SK-N-SH (cell line): ENCODE results near the gene CCL7. TPM values are rescaled to one million over a fixed set of nuclear protein-coding genes. Genes with fewer than 3 reads are reported as not detected.

Experiments
- CTCF ChIA-PET: fragments of 300-600, 350-600 bp; formaldehyde crosslinking; extraction: SDS; loops from one replicate; lab custom pipeline; 2021; lab: Yijun Ruan, JAX
- POLR2A ChIA-PET: fragments of 350-600 bp; sonication (Branson Sonifier 250); formaldehyde crosslinking; extraction: SDS; loops from one replicate; lab custom pipeline; 2020; ENCODE audit warnings: antibody characterized with exemption, inconsistent platforms; lab: Yijun Ruan, JAX
- DNase-seq: peaks from one replicate; pipeline ENCODE4 v3.0.0; 2012
- H2AFZ ChIP-seq: fragments of 200-600 bp; sonication (generic); 2 replicates; pipeline ENCODE4 v1.8.1; 2016; ENCODE audit warnings: antibody characterized with exemption, mild to moderate bottlenecking, low read depth
- H3F3A ChIP-seq: fragments of 200-600 bp; sonication (generic); replicated peaks from 2 replicates; pipeline ENCODE3; 2016; ENCODE audit warnings: antibody characterized with exemption, mild to moderate bottlenecking; ENCODE audit not compliant: insufficient read depth
- H3K27ac ChIP-seq, 2 experiments: fragments of 200-500 bp in 1 of 2; fragments of 200-600 bp in 1 of 2; sonication (Bioruptor generic) in 1 of 2; sonication (generic), shearing (Covaris generic) in 1 of 2; 2 replicates each; pipeline versions ENCODE4 v1.5.1 to v1.6.1; 2014 to 2016; ENCODE audit warnings: low read depth in 2 of 2, inconsistent platforms in 1 of 2, low read length in 1 of 2, mild to moderate bottlenecking in 1 of 2, mixed read lengths in 1 of 2
- H3K27me3 ChIP-seq: fragments of 200-600 bp; sonication (generic), shearing (Covaris generic); 2 replicates; pipeline ENCODE4 v1.6.1; 2016; ENCODE audit warnings: mixed run types; ENCODE audit not compliant: insufficient read depth
- H3K36me3 ChIP-seq, 2 experiments: fragments of 200-500 bp in 1 of 2; fragments of 200-600 bp in 1 of 2; sonication (Bioruptor generic) in 1 of 2; sonication (generic) in 1 of 2; replicated peaks in 1 of 2; 2 replicates each; pipeline versions ENCODE3 to v1.5.1; 2014 to 2016; ENCODE audit warnings: low read length in 1 of 2, mild to moderate bottlenecking in 1 of 2; ENCODE audit not compliant: insufficient read depth in 2 of 2, control insufficient read depth in 1 of 2
- H3K4me1 ChIP-seq, 2 experiments: fragments of 200-500 bp in 1 of 2; fragments of 200-600 bp in 1 of 2; sonication (Bioruptor generic) in 1 of 2; sonication (generic), shearing (Covaris generic) in 1 of 2; 2 replicates each; pipeline versions ENCODE4 v1.5.1 to v1.6.1; 2014 to 2016; ENCODE audit warnings: low read depth in 1 of 2, low read length in 1 of 2, mixed run types in 1 of 2; ENCODE audit not compliant: insufficient read depth in 2 of 2, control insufficient read depth in 1 of 2
- H3K4me2 ChIP-seq: fragments of 200-600 bp; sonication (generic), shearing (Covaris generic); 2 replicates; pipeline ENCODE4 v1.6.1; 2017; ENCODE audit warnings: mixed run types
- H3K4me3 ChIP-seq, 2 experiments: fragments of 200-500 bp in 1 of 2; fragments of 200-600 bp in 1 of 2; sonication (Bioruptor generic) in 1 of 2; sonication (generic), shearing (Covaris generic) in 1 of 2; 2 replicates each; pipeline versions ENCODE4 v1.5.1 to v1.8.1; 2014 to 2016; ENCODE audit warnings: low read depth in 2 of 2, inconsistent platforms in 1 of 2, low read length in 1 of 2, mild to moderate bottlenecking in 1 of 2, mixed read lengths in 1 of 2, moderate library complexity in 1 of 2
- H3K79me2 ChIP-seq: fragments of 200-600 bp; sonication (generic); 2 replicates; pipeline ENCODE4 v1.8.1; 2017; ENCODE audit warnings: mild to moderate bottlenecking; ENCODE audit not compliant: insufficient read depth
- H3K9ac ChIP-seq: fragments of 200-600 bp; sonication (generic); 2 replicates; pipeline ENCODE4 v1.6.1; 2017; ENCODE audit warnings: mixed run types
- H3K9me2 ChIP-seq: fragments of 200-600 bp; sonication (generic); 2 replicates; pipeline ENCODE4 v1.6.1; 2017; ENCODE audit warnings: mixed run types
- H3K9me3 ChIP-seq: fragments of 200-600 bp; sonication (generic); 2 replicates; pipeline ENCODE4 v1.6.1; 2017; ENCODE audit warnings: mixed run types, mild to moderate bottlenecking, moderate library complexity
- H4K20me1 ChIP-seq: fragments of 200-600 bp; sonication (generic); 2 replicates; pipeline ENCODE4 v1.6.1; 2017; ENCODE audit warnings: mild to moderate bottlenecking, mixed run types; ENCODE audit not compliant: insufficient read depth
- CHD2 ChIP-seq: fragments of 150-350 bp; IDR thresholded peaks from 2 replicates; pipeline ENCODE4 v1.6.1; 2018; ENCODE audit warnings: low read length; ENCODE audit not compliant: partially characterized antibody
- CTCF ChIP-seq: fragments of 200-600 bp; sonication (generic); IDR thresholded peaks from 2 replicates; pipeline ENCODE4 v1.6.1; 2017; ENCODE audit warnings: antibody characterized with exemption, mild to moderate bottlenecking, moderate library complexity
- EP300 ChIP-seq, 2 experiments: IDR thresholded peaks; 2 replicates each; pipeline versions ENCODE4 v1.4.0 to v1.6.1; 2012; ENCODE audit warnings: borderline replicate concordance in 1 of 2, low read depth in 1 of 2, low read length in 1 of 2
- EZH2phosphoT487 ChIP-seq: fragments of 200-600 bp; sonication (generic); IDR thresholded peaks from 2 replicates; pipeline ENCODE4 v1.6.1; 2017; ENCODE audit warnings: low read depth, mixed run types, mild to moderate bottlenecking, antibody characterized with exemption, moderate library complexity, borderline replicate concordance
- FOSL2 ChIP-seq: IDR thresholded peaks from 2 replicates; pipeline ENCODE4 v1.4.0; 2012; ENCODE audit warnings: low read depth, mild to moderate bottlenecking, moderate library complexity, borderline replicate concordance
- FOXJ3 ChIP-seq: sonication (generic); formaldehyde crosslinking; IDR thresholded peaks from 2 replicates; pipeline ENCODE4 v1.5.1; 2020; ENCODE audit warnings: mild to moderate bottlenecking, missing genetic modification reagents
- FOXM1 ChIP-seq: IDR thresholded peaks from 2 replicates; pipeline ENCODE4 v1.4.0; 2012; ENCODE audit warnings: low read depth, mild to moderate bottlenecking
- IRF3 ChIP-seq: fragments of 150-350 bp; IDR thresholded peaks from 2 replicates; pipeline ENCODE4 v1.6.1; 2016; ENCODE audit warnings: mild to moderate bottlenecking, low read depth, low read length
- MXI1 ChIP-seq: IDR thresholded peaks from 2 replicates; pipeline ENCODE4 v1.6.1; 2012; ENCODE audit warnings: mild to moderate bottlenecking, low read depth, low read length, improper control_type of control experiment
- NFIC ChIP-seq: IDR thresholded peaks from 2 replicates; pipeline ENCODE4 v1.4.0; 2012; ENCODE audit warnings: borderline replicate concordance
- RAD21 ChIP-seq: IDR thresholded peaks from 2 replicates; pipeline ENCODE4 v1.6.1; 2012; ENCODE audit warnings: mild to moderate bottlenecking, low read length
- RFX5 ChIP-seq: IDR thresholded peaks from 2 replicates; pipeline ENCODE4 v1.6.1; 2012; ENCODE audit warnings: mild to moderate bottlenecking, improper control_type of control experiment, low read length
- SIN3A ChIP-seq: IDR thresholded peaks from 2 replicates; pipeline ENCODE4 v1.6.1; 2012; ENCODE audit warnings: low read depth, mild to moderate bottlenecking, low read length, moderate library complexity, borderline replicate concordance
- TAF1 ChIP-seq: IDR thresholded peaks from 2 replicates; pipeline ENCODE4 v1.6.1; 2012; ENCODE audit warnings: low read depth, mild to moderate bottlenecking, low read length, moderate library complexity, borderline replicate concordance
- TCF12 ChIP-seq: IDR thresholded peaks from 2 replicates; pipeline ENCODE4 v1.4.0; 2012
- USF1 ChIP-seq: IDR thresholded peaks from 2 replicates; pipeline ENCODE4 v1.4.0; 2012; ENCODE audit warnings: low read depth, borderline replicate concordance
- WGBS: methylation state at CpG from one replicate; pipeline ENCODE4 v1.1.6; 2017; ENCODE audit warnings: low lambda C conversion rate; 5-methylcytosine and 5-hydroxymethylcytosine counted together
- polyA plus RNA-seq, 3 experiments: library from polyadenylated mRNA; depleted of rRNA; stranded (reverse); fragments of >200 nt; gene quantifications; 2 replicates each; pipeline ENCODE4 v1.2.3, GENCODE V29; 2012
- TF ChIP-seq, protein P1 (sequence below): IDR thresholded peaks from 2 replicates; pipeline ENCODE4 v1.4.0; 2012; ENCODE audit warnings: low read depth, borderline replicate concordance
- TF ChIP-seq, protein P2 (sequence below): IDR thresholded peaks from 2 replicates; pipeline ENCODE4 v1.6.1; 2012; ENCODE audit warnings: mild to moderate bottlenecking, low read depth, low read length, moderate library complexity

Gene CCL7
- polyA plus RNA-seq, 1 of the 3 experiments (the other 2 are of a cell fraction): 0.72 TPM

DNA sequence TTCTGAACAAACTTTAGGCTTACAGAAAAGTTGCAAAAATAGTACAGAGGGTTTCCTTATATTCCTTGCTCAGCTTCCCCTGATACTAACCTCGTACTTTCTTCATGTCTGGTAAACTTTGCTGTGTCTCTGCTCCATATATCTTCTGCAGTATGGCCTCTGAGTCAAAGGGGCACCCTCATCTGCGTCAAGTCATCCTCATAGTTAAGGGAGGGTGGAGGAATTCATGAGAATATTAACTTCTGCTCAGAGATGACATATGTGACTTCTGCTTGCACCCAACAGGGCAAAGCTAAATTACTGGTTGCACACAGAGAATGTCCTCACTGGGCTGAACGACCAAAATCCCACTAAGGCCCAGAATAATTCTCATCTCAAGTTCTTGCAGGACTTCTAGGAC, 4.3 kb upstream of the CCL7 start:
- Histone ChIP-seq H3K27ac (no peak overlapping the region), H3K36me3 (no peaks in the 10 kb centered on the region), H3K27me3 (no peaks in the 10 kb centered on the region), H2AFZ (no peak overlapping the region), H3K9me2 (no peaks in the 10 kb centered on the region), H3K79me2 (no peaks in the 10 kb centered on the region), H3K9ac (no peak overlapping the region), H3K4me1 (no peaks in the 10 kb centered on the region), H3K4me3 (no peak overlapping the region), H3K4me2 (no peak overlapping the region), H3K9me3 (no peaks in the 10 kb centered on the region), H3F3A (no peaks in the 10 kb centered on the region), H4K20me1 (no peaks in the 10 kb centered on the region)
- POLR2A ChIA-PET: no interaction called here
- CTCF ChIA-PET: interaction anchor here (0.8 to 1.4 kb wide), 4 partner anchors 14 to 97 kb away, joined by 3 to 4 read pairs (median 3); no protein-coding TSS in a partner anchor
- DNase-seq: no peak
- TF ChIP-seq FOSL2: no peak
- no peak for TF ChIP-seq IRF3
- no peak for TF ChIP-seq RAD21
- no peak for TF ChIP-seq TAF1
- TF ChIP-seq SIN3A: no peak
- TF ChIP-seq, protein P1, sequence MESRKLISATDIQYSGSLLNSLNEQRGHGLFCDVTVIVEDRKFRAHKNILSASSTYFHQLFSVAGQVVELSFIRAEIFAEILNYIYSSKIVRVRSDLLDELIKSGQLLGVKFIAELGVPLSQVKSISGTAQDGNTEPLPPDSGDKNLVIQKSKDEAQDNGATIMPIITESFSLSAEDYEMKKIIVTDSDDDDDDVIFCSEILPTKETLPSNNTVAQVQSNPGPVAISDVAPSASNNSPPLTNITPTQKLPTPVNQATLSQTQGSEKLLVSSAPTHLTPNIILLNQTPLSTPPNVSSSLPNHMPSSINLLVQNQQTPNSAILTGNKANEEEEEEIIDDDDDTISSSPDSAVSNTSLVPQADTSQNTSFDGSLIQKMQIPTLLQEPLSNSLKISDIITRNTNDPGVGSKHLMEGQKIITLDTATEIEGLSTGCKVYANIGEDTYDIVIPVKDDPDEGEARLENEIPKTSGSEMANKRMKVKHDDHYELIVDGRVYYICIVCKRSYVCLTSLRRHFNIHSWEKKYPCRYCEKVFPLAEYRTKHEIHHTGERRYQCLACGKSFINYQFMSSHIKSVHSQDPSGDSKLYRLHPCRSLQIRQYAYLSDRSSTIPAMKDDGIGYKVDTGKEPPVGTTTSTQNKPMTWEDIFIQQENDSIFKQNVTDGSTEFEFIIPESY: no peak
- TF ChIP-seq FOXJ3 (CRISPR knock-in tag): no peak
- TF ChIP-seq EZH2phosphoT487: no peak
- no peak for TF ChIP-seq TCF12
- no peak for TF ChIP-seq FOXM1
- TF ChIP-seq CHD2: no peak
- TF ChIP-seq, protein P2, sequence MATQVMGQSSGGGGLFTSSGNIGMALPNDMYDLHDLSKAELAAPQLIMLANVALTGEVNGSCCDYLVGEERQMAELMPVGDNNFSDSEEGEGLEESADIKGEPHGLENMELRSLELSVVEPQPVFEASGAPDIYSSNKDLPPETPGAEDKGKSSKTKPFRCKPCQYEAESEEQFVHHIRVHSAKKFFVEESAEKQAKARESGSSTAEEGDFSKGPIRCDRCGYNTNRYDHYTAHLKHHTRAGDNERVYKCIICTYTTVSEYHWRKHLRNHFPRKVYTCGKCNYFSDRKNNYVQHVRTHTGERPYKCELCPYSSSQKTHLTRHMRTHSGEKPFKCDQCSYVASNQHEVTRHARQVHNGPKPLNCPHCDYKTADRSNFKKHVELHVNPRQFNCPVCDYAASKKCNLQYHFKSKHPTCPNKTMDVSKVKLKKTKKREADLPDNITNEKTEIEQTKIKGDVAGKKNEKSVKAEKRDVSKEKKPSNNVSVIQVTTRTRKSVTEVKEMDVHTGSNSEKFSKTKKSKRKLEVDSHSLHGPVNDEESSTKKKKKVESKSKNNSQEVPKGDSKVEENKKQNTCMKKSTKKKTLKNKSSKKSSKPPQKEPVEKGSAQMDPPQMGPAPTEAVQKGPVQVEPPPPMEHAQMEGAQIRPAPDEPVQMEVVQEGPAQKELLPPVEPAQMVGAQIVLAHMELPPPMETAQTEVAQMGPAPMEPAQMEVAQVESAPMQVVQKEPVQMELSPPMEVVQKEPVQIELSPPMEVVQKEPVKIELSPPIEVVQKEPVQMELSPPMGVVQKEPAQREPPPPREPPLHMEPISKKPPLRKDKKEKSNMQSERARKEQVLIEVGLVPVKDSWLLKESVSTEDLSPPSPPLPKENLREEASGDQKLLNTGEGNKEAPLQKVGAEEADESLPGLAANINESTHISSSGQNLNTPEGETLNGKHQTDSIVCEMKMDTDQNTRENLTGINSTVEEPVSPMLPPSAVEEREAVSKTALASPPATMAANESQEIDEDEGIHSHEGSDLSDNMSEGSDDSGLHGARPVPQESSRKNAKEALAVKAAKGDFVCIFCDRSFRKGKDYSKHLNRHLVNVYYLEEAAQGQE: no peak
- TF ChIP-seq RFX5: no peak
- TF ChIP-seq NFIC: no peak
- no peak for TF ChIP-seq EP300 (IDR thresholded peaks at IDR 0.05; ENCODE audit: borderline replicate concordance in 1 of 2, low read depth in 1 of 2, low read length in 1 of 2)
- TF ChIP-seq CTCF: no peak
- TF ChIP-seq MXI1: no peak
- TF ChIP-seq USF1: no peak
- WGBS: 14% methylated on average over 3 of the region's 3 CpGs
